CD1c-positive myeloid dendritic cell (primary cell): Measurements from ENCODE around the gene ICE2.

Source experiments
- DNase-seq: peaks from one replicate; pipeline ENCODE4 v3.0.0-alpha.2; 2016; ENCODE audit errors: extremely low spot score

The ICE2 gene

GRCh38 chr15:60390231-60390630, 88.7 kb downstream of the ICE2 start:
- DNase-seq = no peak

DNA sequence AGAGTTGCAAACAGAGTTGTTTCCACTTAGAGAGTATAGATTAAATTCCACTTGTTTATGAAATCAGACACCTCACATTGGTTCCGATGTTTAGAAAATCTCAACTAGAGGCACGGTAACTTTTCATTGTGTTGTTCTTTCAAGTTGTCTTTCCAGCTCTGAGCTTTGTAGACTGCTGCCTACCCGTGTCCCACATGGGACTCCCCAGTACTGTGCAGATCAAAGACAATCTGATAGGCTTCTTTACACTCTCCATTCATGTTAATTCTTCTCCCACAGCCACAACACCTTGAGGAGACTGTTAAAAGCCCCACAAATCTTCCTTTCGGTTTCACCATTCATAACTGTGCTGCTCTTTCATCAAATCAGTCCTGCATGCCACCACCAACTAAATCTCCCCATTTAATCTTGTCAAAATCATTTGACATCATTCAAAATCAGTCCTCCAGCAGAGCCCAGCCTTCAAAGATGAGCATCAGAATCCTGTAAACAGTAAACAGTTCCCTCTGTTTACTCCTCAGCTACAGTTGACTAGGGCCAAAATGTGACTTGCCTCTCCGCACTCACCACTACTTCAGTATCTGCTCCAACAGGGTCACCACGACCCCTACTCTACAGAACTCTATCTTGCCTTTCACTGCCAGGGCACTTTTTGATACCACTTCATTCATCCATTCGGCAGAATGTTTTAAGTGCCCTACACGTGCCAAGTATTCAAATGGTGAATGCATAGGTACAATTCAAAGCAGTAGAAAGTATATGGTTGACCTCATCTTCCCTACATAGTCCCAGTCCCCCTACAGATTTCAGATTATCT, 89.5 kb downstream of the ICE2 start:
- no peak for DNase-seq

GRCh38 chr15:60387321-60387720, 91.6 kb downstream of the ICE2 start:
- DNase-seq = no peak

- no peak for DNase-seq
Measured at GRCh38 chr15:60386615-60387014, 92.3 kb downstream of the ICE2 start.

GRCh38 chr15:60385620-60386552, 93.1 kb downstream of the ICE2 start:
- DNase-seq = no peak

GRCh38 chr15:60384526-60385126, 94.3 kb downstream of the ICE2 start:
- DNase-seq = no peak

DNA sequence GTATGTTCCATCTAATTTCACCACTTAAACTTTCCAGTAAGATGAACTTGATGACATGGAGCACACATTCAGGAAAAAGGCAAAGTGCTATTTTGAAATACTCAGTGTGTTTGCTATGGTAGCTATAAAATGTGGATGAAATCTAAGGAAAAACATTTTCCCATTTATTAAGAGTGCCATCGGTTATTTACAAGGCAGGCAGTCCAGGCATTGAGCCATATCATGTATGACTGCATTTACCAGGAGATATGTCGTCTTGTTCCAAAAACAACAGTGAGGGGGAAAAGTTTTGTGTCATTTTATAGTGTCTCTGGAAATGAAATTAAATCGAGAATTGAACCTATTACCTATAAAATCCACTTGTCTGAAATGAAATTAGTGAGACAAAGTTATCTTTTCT, 94.9 kb downstream of the ICE2 start:
- no peak for DNase-seq

DNA sequence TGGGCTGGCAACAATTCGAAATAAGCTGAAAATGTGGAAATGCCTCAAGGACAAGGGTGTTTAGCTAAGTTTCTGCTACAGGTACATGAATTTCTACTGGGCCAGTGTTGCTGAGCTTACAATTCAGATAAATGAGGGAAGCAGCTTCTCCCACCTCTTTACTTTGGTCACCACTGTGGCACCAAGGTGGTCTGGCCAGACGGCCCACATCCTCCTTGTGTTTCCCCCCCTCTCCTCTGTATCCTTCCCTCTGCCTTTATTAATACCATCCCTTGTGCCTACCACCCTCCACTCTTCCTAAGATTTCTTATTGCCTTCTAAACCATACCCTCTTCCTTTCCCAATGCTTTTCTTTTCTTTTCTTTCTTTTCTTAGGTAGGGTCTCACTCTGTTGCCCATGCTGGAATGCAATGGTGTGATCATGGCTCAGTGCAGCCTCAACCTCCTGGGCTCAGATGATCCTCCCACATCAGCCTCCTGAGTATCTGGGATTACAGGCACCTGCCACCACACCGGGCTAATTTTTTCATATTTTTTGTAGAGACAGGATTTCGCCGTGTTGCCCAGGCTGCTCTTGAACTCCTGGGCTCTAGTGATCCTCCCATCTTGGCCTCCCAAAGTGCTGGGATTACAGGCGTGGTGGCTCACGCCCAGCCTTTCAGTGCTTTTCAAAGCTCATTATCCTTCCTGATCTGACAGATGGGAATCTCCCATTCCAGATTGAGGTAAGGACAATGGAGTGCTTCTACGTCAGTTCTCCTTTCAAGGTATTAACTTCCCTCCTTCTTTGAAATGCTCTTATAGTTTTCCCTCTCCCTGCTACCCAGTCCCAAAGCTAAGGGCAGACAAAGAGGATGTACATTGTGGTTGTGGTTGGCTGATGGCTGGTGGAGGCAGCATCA, 95.9 kb downstream of the ICE2 start:
- DNase-seq = no peak

DNA sequence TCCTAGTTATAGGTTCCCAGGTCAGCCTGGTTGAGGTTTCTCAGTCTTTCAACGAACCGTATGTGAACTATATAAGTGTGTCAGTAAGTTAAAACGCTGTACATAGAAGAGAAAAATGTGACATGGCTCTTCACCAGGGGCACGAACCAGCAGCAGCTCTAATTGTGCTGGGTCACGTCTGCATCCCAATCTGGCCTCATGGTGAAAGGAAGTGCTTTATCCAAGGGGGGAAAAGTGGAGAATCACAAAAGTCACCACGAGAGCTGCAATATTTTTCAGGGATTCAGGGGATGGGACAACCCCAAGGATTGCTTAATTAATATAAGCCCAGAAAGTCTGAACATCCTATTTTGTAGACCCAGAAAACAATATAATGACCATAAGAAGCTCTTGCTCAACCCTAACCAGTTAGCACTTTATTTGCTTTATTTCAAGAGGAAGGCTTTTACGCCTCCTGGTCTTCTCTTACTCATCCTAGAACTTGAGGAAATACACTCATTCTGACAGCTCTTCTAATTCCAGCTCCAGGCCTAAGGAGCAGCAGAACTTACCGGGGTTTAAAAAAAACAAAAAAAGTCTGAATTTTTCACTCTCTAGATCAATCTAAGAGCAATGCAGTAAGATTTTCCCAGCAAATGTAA, 97.7 kb downstream of the ICE2 start:
- DNase-seq = no peak

- DNase-seq = no peak
Measured at GRCh38 chr15:60379525-60380274, 99.2 kb downstream of the ICE2 start.

DNA sequence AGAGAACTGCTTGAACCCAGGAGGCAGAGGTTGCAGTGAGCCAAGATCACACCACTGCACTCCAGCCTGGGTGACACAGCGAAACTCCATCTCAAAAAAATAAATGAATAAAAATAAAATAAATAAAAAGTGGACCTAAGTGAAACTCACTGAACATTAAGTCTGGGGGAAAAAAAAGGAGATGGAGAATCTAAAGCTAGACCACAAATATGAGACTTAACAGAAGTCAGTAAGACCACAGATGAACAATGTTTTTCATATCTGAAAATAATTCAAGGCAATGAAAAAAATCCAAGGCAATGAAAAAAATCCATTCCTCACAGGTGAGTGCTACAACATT, 99.8 kb downstream of the ICE2 start:
- DNase-seq = no peak

GRCh38 chr15:60376677-60377095, 102.3 kb downstream of the ICE2 start:
- DNase-seq = no peak

DNA sequence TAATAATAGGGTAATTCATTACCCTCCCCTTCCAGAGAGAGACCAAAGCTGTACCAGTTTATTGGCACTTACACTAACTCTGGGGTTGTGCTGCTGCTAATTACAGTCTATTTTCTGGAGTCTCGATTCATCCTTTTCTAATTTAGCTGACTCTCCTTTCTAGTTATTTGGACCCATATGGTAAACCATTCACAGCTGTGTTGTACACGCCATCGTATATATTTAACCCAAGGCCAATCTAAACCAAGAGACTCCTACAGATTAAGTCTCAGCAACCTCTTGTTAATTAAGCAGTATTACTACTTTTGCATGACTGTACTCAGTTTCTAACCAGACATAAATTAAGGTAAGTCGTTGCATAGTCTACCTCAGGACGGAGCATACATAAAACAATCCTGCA, 103.6 kb downstream of the ICE2 start:
- no peak for DNase-seq

- no peak for DNase-seq
Measured at GRCh38 chr15:60374628-60375081, 104.3 kb downstream of the ICE2 start.

GRCh38 chr15:60374209-60374608, 104.7 kb downstream of the ICE2 start:
- no peak for DNase-seq

DNA sequence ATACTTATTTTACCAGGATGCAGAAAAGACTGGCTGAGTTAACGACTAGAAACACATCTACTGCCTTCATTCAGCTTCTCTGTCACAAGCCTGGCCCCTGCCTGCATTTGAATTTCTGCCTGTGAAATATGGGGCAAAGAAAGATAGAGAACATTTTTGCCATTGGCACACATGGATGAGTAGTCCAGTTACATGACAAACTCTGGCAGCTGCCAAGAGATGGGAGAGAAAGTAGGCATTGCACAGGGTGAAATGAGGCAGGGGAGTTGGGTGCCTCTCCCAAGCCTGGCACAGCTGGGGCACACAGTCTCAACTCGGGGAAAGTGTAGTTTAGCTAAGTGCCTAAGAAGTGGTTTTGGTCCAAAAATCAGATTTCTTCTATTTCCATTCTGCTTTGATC, 105.2 kb downstream of the ICE2 start:
- DNase-seq = no peak

DNA sequence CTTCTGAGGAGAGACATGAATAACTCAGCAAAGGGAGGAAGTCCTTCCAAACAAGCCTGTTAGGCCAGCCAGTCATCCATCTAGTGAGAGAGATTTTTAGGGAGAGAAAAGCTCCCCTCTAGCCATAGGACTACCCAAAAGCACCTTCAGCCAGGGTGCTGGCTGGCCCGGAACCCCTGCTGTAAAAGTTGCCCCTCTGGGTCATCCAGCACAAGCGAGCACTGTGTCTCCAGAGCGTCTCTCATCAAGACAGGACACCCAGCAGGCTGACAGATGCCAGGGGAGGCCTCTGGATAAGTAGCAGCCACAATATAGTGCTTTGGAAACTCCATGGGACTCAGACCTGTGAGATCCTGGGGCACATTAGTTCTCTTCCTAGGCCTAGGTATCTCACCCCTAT, 105.6 kb downstream of the ICE2 start:
- DNase-seq = no peak

- no peak for DNase-seq
Measured at GRCh38 chr15:60372756-60373155, 106.2 kb downstream of the ICE2 start.

DNA sequence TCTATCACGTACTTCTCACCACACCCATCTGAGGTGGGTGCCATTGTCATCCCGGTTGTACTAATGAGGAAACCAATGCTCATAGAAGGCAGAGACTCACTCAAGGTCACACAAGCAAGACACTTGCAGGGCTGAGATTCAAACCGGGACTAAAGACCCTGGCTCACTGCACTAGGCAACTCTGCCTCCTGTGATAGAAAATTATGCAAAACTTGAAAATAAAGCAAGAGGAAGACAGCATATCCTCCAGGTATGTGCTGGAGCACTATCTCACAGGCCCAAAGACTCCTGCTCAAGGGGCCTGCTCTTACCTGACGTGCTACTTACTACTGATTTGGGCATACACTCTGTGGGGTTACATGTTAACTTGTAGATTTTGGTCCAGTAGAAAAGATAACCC, 106.7 kb downstream of the ICE2 start:
- no peak for DNase-seq
